Smooth muscle cell (in vitro differentiated cells): ENCODE data around the gene APOA4. TPM values are rescaled to one million over a fixed set of nuclear protein-coding genes. Genes with fewer than 3 reads are reported as not detected.

Experiments used
- DNase-seq: peaks from one replicate; lab custom pipeline; 2025; ENCODE audit not compliant: unreplicated experiment; lab: John Stamatoyannopoulos, UW
- H2AFZ ChIP-seq: fragments of 200-600 bp; sonication (generic); 2 replicates; pipeline ENCODE4 v1.6.0; 2016; ENCODE audit warnings: antibody characterized with exemption, low read depth, mild to moderate bottlenecking
- H3F3A ChIP-seq: fragments of 200-600 bp; sonication (generic); 2 replicates; pipeline ENCODE4 v1.6.0; 2017; ENCODE audit warnings: antibody characterized with exemption, low read depth
- H3K27ac ChIP-seq: fragments of 200-600 bp; sonication (generic); 2 replicates; pipeline ENCODE4 v1.5.1; 2016; ENCODE audit warnings: low read depth, mild to moderate bottlenecking
- H3K27me3 ChIP-seq: fragments of 200-600 bp; sonication (generic); 2 replicates; pipeline ENCODE4 v1.6.1; 2016; ENCODE audit warnings: low read depth, mild to moderate bottlenecking
- H3K36me3 ChIP-seq: fragments of 200-600 bp; sonication (generic); 2 replicates; pipeline ENCODE4 v1.5.1; 2016; ENCODE audit warnings: low read depth
- H3K4me1 ChIP-seq: fragments of 200-600 bp; sonication (generic); 2 replicates; pipeline ENCODE4 v1.5.1; 2016; ENCODE audit warnings: low read depth
- H3K4me2 ChIP-seq: fragments of 200-600 bp; sonication (generic); 2 replicates; pipeline ENCODE4 v1.6.0; 2016; ENCODE audit warnings: mild to moderate bottlenecking
- H3K4me3 ChIP-seq: fragments of 200-600 bp; sonication (generic); 2 replicates; pipeline ENCODE4 v1.5.1; 2016; ENCODE audit warnings: mild to moderate bottlenecking
- H3K79me2 ChIP-seq: fragments of 200-600 bp; sonication (generic); 2 replicates; pipeline ENCODE4 v1.6.0; 2016; ENCODE audit warnings: low read depth, mild to moderate bottlenecking
- H3K9ac ChIP-seq: fragments of 200-600 bp; sonication (generic); 2 replicates; pipeline ENCODE4 v1.6.0; 2016; ENCODE audit warnings: low read depth
- H3K9me3 ChIP-seq: fragments of 200-600 bp; sonication (generic); replicated peaks from 2 replicates; pipeline ENCODE4 v1.5.1; 2016; ENCODE audit warnings: low read depth
- H4K20me1 ChIP-seq: fragments of 200-600 bp; sonication (generic); 2 replicates; pipeline ENCODE4 v1.6.0; 2016; ENCODE audit warnings: low read depth
- whole genome bisulfite sequencing: methylation state at CpG from one replicate; pipeline ENCODE4 v1.1.7; 2016; ENCODE audit warnings: low lambda C conversion rate; 5-methylcytosine and 5-hydroxymethylcytosine counted together
- polyA plus RNA-seq: library from polyadenylated mRNA; unstranded; fragments of >200 nt; fragmentation: Nextera tagmentation; extraction: Ambion mirVana; gene quantifications from 2 replicates; pipeline ENCODE4 v1.2.1, GENCODE V29; 2016
- total RNA-seq: library from RNA; depleted of rRNA; stranded (reverse); fragments of >200 nt; gene quantifications from 2 replicates; pipeline ENCODE4 v1.2.3, GENCODE V29; 2014
- TF ChIP-seq, protein P1 (sequence below): fragments of 200-600 bp; sonication (generic); IDR thresholded peaks from 2 replicates; pipeline ENCODE4 v1.5.1; 2017; ENCODE audit warnings: borderline replicate concordance, mild to moderate bottlenecking, antibody characterized with exemption; ENCODE audit not compliant: insufficient read depth, poor library complexity, severe bottlenecking

The APOA4 gene
- total and polyA plus RNA-seq, 2 experiments from 2014 or later = 0.15 TPM; not detected in 1

DNA sequence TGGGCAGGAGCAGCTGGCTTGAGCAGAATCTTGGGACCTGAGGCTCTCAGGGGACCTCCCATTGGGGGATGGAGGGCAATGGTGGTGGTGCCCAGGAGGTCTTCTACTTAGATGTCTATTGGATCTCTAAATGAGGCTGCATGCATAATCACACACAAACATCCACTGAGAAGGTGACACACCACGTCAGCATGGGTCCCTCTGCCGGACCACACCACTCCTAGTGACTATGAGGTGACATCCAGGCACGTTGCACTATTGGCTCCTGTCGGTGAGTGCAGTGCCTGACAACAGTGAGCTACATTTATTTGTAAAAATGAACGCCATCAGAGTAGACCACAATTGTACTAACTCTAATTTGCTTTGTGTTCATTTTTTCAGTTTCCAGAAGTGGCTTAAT lies 2.3 kb upstream of the APOA4 start:
- H3K4me1 ChIP-seq = no peaks in the 10 kb centered on the region
- no peak overlapping the region for H3K9ac ChIP-seq
- no peaks in the 10 kb centered on the region for H4K20me1 ChIP-seq
- 81% methylated on average over 5 of the region's 5 CpGs for WGBS
- no peak overlapping the region for H3K27ac ChIP-seq
- H3K4me2 ChIP-seq = no peak overlapping the region
- no peaks in the 10 kb centered on the region for H3K27me3 ChIP-seq
- no peaks in the 10 kb centered on the region for H3F3A ChIP-seq
- H3K79me2 ChIP-seq = no peaks in the 10 kb centered on the region
- H3K9me3 ChIP-seq = no peaks in the 10 kb centered on the region
- H2AFZ ChIP-seq = no peak overlapping the region
- TF ChIP-seq, protein P1, sequence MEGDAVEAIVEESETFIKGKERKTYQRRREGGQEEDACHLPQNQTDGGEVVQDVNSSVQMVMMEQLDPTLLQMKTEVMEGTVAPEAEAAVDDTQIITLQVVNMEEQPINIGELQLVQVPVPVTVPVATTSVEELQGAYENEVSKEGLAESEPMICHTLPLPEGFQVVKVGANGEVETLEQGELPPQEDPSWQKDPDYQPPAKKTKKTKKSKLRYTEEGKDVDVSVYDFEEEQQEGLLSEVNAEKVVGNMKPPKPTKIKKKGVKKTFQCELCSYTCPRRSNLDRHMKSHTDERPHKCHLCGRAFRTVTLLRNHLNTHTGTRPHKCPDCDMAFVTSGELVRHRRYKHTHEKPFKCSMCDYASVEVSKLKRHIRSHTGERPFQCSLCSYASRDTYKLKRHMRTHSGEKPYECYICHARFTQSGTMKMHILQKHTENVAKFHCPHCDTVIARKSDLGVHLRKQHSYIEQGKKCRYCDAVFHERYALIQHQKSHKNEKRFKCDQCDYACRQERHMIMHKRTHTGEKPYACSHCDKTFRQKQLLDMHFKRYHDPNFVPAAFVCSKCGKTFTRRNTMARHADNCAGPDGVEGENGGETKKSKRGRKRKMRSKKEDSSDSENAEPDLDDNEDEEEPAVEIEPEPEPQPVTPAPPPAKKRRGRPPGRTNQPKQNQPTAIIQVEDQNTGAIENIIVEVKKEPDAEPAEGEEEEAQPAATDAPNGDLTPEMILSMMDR = no peak
- H3K36me3 ChIP-seq = no peaks in the 10 kb centered on the region
- no peak overlapping the region for H3K4me3 ChIP-seq
- no peak for DNase-seq

DNA sequence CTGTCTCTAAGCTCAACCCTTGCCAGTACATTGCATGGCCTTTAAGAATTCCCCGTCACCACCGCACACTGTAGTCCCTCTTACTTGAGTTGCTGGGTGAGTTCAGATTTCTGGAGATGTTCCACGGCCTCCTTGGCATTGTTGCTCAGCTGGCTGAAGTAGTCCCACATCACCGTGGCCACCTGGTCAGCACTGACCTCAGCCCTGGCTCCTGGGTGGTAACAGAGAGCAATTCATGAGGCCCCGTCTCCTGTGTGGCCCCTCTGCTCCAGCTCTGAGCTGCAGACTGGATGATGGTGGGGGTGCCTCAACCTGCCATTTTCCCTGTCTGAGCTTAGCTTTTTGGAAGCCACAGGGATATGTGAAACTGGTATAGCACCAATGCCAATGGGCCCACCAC lies 529 bp downstream of the APOA4 start:
- no peak overlapping the region for H3K4me3 ChIP-seq
- H4K20me1 ChIP-seq = no peaks in the 10 kb centered on the region
- DNase-seq = no peak
- no peak overlapping the region for H3K27ac ChIP-seq
- H3K9ac ChIP-seq = no peak overlapping the region
- H3K4me2 ChIP-seq = no peak overlapping the region
- no peak overlapping the region for H2AFZ ChIP-seq
- H3K36me3 ChIP-seq = no peaks in the 10 kb centered on the region
- H3K4me1 ChIP-seq = no peaks in the 10 kb centered on the region
- H3F3A ChIP-seq = no peaks in the 10 kb centered on the region
- H3K9me3 ChIP-seq = no peaks in the 10 kb centered on the region
- H3K27me3 ChIP-seq = no peaks in the 10 kb centered on the region
- no peaks in the 10 kb centered on the region for H3K79me2 ChIP-seq
- TF ChIP-seq, protein P1 = no peak
- 75% methylated on average over 5 of the region's 5 CpGs for WGBS

DNA sequence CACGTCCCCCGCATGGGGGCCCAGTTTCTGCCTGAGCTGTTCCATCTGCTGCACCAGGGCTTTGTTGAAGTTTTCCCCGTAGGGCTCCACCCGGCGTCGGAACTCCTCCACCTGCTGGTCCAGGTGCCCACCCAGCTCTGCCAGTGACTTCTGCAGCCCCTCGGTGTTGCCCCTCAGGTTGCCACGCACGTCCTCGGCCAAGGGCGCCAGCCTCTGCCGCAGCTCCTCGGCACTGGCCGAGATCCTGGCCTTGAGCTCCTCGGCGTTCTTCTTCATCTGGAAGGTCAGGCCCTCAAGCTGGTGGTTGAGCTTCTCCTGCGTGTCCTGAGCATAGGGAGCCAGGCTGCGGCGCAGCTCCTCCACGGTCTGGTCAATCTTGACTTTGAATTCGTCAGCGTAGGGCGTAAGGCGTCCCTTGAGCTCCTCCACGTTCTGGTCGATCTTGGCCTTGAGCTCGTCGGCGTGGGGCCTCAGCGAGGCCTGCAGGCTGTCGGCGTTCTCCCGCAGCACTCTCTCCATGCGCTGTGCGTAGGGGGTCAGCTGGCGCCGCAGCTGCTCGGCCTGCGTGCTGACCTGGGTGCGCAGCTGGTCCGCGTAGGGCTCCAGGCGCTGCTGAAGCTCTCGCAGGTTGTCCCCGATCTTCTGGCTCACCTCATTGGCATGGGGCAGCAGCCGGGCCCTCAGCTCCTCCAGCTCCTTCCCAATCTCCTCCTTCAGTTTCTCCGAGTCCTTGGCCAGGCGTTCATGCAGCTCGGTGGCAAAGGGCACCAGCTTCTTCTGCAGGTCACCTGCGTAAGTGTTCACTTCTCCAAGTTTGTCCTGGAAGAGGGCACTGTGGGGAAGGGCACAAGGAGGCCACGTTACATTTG lies 1.8 kb downstream of the APOA4 start:
- DNase-seq = no peak
- 95% methylated on average over 51 of the region's 51 CpGs for WGBS

More for the DNA sequence above, 1.8 kb downstream of the APOA4 start:
- TF ChIP-seq, protein P1 = no peak
- Histone ChIP-seq H3K9me3 (no peaks in the 10 kb centered on the region), H3F3A (no peaks in the 10 kb centered on the region), H3K79me2 (no peaks in the 10 kb centered on the region), H3K4me1 (no peaks in the 10 kb centered on the region), H2AFZ (no peak overlapping the region), H3K4me2 (no peak overlapping the region), H3K36me3 (no peaks in the 10 kb centered on the region), H3K9ac (no peak overlapping the region), H3K27ac (no peak overlapping the region), H3K4me3 (no peak overlapping the region), H3K27me3 (no peaks in the 10 kb centered on the region), H4K20me1 (no peaks in the 10 kb centered on the region)
